Panc1 (cell line): ENCODE measurements around the gene APOO.

Experiments used
- CTCF ChIP-seq: fragments of 450-650 bp; IDR thresholded peaks from 2 replicates; pipeline ENCODE4 v1.5.1; 2017; ENCODE audit warnings: mild to moderate bottlenecking
- POLR2AphosphoS5 ChIP-seq: IDR thresholded peaks from 2 replicates; pipeline ENCODE4 v1.6.1; 2012; ENCODE audit warnings: mild to moderate bottlenecking, low read depth, low read length, moderate library complexity
- REST ChIP-seq, 2 experiments: IDR thresholded peaks; 2 replicates each; pipeline ENCODE4 v1.6.1; 2011 to 2012; ENCODE audit warnings: low read depth in 2 of 2, control low read depth in 1 of 2, low read length in 1 of 2, mild to moderate bottlenecking in 1 of 2, moderate library complexity in 1 of 2; ENCODE audit not compliant: insufficient read depth in 1 of 2

GRCh38 chrX:23936180-23936579 lies 28.4 kb upstream of the APOO start:
- TF ChIP-seq CTCF, result no peak
- no peak for TF ChIP-seq REST (IDR thresholded peaks at IDR 0.05; ENCODE audit: insufficient read depth in 1 of 2, low read depth in 2 of 2, low read length in 1 of 2)
- TF ChIP-seq POLR2AphosphoS5, result no peak
